ENCODE results near the gene PTCHD4. TPM values are rescaled to one million over a fixed set of nuclear protein-coding genes. Genes with fewer than 3 reads are reported as not detected.

The PTCHD4 gene
- total and polyA plus RNA-seq, 2 of the 13 experiments (the other 11 are each of a cell fraction or from before 2014, with no cell fraction given) = 28.4 to 32.9 TPM

- no peaks in the 10 kb centered on the region for H3K27me3 ChIP-seq (ENCODE audit: control insufficient read depth in 1 of 2, insufficient read depth in 2 of 2, low read length in 2 of 2)
- H3K4me2 ChIP-seq (ENCODE audit: low read depth, low read length) = no peak overlapping the region
- peaks cover 7 to 28% of the 10 kb centered on the region in 2 experiments for H3K36me3 ChIP-seq (replicated peaks in 1 of 2; ENCODE audit: control insufficient read depth in 1 of 2, insufficient read depth in 2 of 2, low read length in 2 of 2)
- ATAC-seq (no peak), FAIRE-seq (no peak), DNase-seq (ENCODE audit: low spot score) (no peak)
- intact Hi-C loops (cut with micrococcal nuclease; ENCODE audit: unreplicated experiment) (no loop called here), in situ Hi-C loops (cut with HindIII; ENCODE audit: extremely low pct_ligation_motif_present, low pct_unique_long_range_greater_than_20kb) (no loop called here)
- WGBS (ENCODE audit: low lambda C conversion rate) = 92% methylated on average over 3 of the region's 3 CpGs
- H3K9me3 ChIP-seq (ENCODE audit: low read length) = no peaks in the 10 kb centered on the region
- H3K27ac ChIP-seq (ENCODE audit: extremely low read length, insufficient read depth, low read length) = no peak overlapping the region
- no peak overlapping the region for H3K4me3 ChIP-seq (replicated peaks in 1 of 3; ENCODE audit: insufficient read depth in 1 of 3, low read depth in 2 of 3, low read length in 3 of 3)
- H3K79me2 ChIP-seq (ENCODE audit: insufficient read depth, low read length) = peaks cover 91% of the 10 kb centered on the region
- POLR2A ChIA-PET = no interaction called here
- CTCF ChIA-PET (ENCODE audit: low intra/inter-chr PET ratio, low total read pairs) = no interaction called here
- no TSS peak for BruUV-seq (replicated peaks)
- H2AFZ ChIP-seq (ENCODE audit: low read length) = no peak overlapping the region
- peaks cover 73% of the 10 kb centered on the region for H4K20me1 ChIP-seq (ENCODE audit: insufficient read depth, low read length)
- peaks cover 50% of the 10 kb centered on the region for H3K4me1 ChIP-seq (ENCODE audit: insufficient read depth, low read length)
- H3K9ac ChIP-seq (ENCODE audit: insufficient read depth, low read depth, low read length) = no peak overlapping the region
- TF ChIP-seq ZNF446 (CRISPR knock-in tag; IDR thresholded peaks at IDR 0.05) (no peak), PATZ1 (CRISPR knock-in tag; IDR thresholded peaks at IDR 0.05) (no peak), ZNF367 (CRISPR knock-in tag; IDR thresholded peaks at IDR 0.05; ENCODE audit: borderline replicate concordance) (no peak), ZFP41 (CRISPR knock-in tag; IDR thresholded peaks at IDR 0.05; ENCODE audit: borderline replicate concordance) (no peak), NR2F6 (IDR thresholded peaks at IDR 0.05) (no peak), NR2F6 (CRISPR knock-in tag; IDR thresholded peaks at IDR 0.05) (no peak), ARNTL (CRISPR knock-in tag; IDR thresholded peaks at IDR 0.05) (no peak), RARA (CRISPR knock-in tag; IDR thresholded peaks at IDR 0.05) (no peak), ZNF143 (CRISPR knock-in tag; IDR thresholded peaks at IDR 0.05) (no peak), KDM4B (CRISPR knock-in tag; IDR thresholded peaks at IDR 0.05) (no peak), FOXA3 (CRISPR knock-in tag; IDR thresholded peaks at IDR 0.05) (no peak), ZNF574 (CRISPR knock-in tag; IDR thresholded peaks at IDR 0.05) (no peak), PAXIP1 (CRISPR knock-in tag; conservative IDR thresholded peaks at IDR 0.05) (no peak), ZNF792 (CRISPR knock-in tag; IDR thresholded peaks at IDR 0.05) (no peak)
- TF ChIP-seq, protein P1, sequence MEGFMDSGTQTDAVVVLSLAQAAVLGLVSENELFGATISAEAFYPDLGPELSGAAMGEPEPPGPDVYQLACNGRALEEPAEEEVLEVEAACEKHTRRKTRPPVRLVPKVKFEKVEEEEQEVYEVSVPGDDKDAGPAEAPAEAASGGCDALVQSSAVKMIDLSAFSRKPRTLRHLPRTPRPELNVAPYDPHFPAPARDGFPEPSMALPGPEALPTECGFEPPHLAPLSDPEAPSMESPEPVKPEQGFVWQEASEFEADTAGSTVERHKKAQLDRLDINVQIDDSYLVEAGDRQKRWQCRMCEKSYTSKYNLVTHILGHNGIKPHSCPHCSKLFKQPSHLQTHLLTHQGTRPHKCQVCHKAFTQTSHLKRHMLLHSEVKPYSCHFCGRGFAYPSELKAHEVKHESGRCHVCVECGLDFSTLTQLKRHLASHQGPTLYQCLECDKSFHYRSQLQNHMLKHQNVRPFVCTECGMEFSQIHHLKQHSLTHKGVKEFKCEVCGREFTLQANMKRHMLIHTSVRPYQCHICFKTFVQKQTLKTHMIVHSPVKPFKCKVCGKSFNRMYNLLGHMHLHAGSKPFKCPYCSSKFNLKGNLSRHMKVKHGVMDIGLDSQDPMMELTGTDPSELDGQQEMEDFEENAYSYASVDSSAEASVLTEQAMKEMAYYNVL (CRISPR knock-in tag; IDR thresholded peaks at IDR 0.05; ENCODE audit: borderline replicate concordance) = no peak
Observed at GRCh38 chr6:48098923-48099322, 12.1 kb downstream of the PTCHD4 start.

Measured in HepG2 (cell line).